GM21515 (cell line): ENCODE measurements around the gene WDR70.
"Not testable (repeated sequence)": the region's sequence is repeated elsewhere in the genome, so short reads cannot be mapped to it uniquely, and the experiment has no call there.

Experiments
- ATAC-seq: cut with Tn5 transposase; IDR thresholded peaks from one replicate; pipeline ENCODE4 v1.9.1; 2021; ENCODE audit not compliant: unreplicated experiment

Gene WDR70

DNA sequence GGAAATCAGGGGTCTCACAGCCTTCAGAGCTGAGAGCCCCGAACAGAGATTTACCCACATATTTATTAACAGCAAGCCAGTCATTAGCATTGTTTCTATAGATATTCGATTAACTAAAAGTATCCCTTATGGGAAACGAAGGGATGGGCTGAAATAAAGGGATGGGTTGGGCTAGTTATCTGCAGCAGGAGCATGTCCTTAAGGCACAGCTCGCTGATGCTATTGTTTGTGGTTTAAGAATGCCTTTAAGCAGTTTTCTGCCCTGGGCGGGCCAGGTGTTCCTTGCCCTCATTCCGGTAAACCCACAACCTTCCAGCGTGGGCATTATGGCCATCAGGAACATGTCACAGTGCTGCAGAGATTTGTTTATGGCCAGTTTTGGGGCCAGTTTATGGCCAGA, 74.1 kb downstream of the WDR70 start:
- ATAC-seq: not testable (repeated sequence)

DNA sequence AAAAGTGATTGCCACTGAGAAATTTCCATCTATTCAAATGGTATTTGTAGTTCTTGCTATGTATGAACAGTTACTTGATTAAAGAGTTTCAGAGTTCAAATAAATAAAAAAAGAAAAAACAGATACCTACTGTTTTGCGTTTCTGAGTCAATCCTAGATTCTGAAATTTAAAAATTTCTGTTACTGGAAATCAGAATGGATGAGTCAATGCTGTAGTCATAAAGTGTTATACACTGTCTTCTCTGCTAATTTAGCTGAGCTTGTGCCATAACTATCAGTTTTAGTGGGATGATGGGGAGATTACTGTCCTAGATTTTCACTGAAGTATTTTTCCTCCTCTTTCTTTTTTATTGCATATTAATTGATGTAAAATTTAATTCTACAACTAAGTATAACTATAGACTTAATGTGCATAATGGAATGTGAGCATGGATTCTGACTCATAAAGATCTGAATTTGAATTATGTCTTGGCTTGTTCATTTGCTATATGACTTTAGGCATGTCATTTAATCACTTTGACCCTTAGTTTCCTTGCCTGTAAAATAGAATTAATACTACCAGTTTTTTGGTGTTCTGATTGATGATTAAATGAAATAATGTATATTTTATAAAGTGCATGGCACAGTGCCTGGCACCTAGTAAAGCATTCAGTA, 75.4 kb downstream of the WDR70 start:
- ATAC-seq: not testable (repeated sequence)

DNA sequence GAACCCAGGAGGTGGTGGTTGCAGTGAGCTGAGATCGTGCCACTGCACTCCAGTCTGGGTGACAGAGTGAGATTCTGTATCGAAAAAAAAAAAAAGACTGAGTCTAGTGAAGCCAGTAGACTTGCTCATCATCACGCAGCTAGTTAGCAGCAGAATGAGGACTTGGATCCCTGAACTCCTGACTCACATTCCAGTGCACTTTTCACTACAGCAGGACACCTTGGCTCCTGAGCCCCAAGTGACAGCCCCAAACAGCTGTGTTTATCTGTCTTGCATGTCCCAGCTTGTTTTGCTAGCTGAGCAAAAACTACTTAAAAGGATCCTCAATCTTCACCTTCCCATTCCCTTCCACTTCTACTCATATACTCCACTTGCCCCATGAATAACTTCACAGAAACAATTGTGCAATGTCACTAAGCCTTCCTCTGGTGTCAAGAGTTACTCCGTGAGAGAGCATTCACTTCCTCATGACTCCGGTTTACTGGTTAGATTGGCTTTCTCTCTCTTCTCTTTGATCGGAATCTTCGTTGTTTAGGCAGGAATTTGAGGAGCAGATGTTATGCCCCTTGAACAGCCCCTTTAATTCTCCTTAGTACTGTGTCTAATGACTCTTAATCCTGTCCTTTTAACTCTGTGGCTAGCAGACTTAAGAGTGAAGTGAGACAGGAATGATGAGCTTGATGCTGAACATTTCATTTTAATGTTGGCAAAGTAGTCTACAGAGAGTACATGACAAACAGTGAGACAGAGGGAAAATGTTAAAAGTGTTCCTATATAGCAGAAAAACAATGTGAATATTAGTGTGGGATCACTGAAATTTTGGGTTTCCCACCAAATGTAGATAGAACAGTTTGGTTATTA, 84.3 kb downstream of the WDR70 start:
- not testable (repeated sequence) for ATAC-seq

DNA sequence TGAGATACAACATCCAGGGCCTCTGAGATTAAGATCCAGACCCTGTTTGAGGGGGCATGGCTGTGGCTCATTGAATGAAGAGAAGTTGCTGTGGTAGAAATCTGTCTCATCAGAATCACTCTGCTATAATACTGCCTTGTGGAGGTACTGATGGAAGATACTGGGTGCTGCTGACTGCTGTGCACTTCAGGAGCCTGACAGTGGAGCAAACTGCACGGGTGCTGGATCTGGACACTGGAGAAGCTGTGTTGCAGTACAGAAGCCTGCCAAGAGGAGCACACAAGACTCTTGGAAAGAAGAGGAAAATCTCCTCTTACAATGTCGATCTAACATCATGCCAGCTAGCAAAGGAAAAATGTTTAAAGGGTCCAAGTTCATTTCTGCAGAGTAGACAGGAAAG, 85.5 kb downstream of the WDR70 start:
- ATAC-seq: not testable (repeated sequence)

DNA sequence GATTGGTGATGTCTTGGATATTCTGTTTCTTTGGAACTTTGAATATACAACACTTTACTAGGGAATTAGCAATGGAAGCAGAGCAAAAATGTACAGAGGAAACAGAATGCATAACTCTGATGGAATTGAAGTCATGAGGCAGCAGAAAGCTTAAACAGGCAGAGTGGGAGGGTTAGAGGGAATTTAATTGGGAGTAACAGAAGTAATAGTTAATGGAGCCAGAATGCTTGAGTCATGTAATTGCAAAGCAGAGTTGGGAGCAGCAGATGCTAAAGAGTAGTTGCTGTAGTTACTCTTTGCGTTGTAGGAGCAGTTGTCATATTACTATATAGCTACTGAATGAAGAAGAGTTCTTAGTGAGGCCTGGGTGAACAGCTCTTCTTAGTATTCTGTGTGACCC, 90.3 kb downstream of the WDR70 start:
- ATAC-seq: not testable (repeated sequence)

DNA sequence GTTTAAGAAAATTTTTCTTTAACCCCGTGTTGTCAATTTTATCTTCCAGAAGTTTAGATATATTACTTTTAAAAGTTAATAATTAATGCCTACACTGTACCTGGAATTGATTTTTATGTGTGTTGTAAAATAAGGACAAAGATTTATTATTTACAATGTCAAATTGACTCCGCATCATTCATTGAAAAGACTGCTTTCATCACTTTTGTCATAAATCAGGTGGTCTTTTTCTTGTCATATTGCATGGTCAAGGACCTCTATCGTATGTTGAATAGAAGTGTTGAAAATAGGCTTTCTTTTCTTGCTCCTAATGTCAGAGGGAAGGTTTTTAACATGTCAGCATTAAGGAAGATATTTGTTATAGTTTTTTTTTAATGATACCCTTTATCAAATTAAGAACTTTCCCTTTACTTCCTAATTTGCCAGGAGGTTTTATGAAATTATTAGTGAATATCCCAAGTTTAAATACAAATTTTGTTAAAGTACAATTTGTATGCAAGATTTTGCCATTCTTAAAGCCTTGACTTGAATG, 92.6 kb downstream of the WDR70 start:
- ATAC-seq: no peak

DNA sequence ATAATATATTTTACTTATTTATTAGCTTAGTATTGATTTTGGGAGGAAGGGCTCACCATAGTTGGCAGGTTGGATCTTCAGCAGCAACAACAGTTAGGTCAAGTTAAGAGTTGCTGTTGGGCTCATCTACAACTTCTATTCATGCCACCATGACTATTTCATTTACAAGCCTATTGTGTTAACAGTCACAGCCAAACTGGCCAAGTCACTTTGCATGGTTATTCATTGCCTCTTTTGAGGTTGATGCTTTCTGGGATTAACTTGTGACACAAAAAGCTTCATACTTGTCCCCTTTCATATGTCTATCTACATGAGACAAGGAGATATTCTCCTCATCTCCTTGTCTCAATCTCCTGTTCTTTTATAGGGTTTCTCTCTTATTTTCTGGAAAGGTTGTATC, 98.3 kb downstream of the WDR70 start:
- ATAC-seq: no peak

DNA sequence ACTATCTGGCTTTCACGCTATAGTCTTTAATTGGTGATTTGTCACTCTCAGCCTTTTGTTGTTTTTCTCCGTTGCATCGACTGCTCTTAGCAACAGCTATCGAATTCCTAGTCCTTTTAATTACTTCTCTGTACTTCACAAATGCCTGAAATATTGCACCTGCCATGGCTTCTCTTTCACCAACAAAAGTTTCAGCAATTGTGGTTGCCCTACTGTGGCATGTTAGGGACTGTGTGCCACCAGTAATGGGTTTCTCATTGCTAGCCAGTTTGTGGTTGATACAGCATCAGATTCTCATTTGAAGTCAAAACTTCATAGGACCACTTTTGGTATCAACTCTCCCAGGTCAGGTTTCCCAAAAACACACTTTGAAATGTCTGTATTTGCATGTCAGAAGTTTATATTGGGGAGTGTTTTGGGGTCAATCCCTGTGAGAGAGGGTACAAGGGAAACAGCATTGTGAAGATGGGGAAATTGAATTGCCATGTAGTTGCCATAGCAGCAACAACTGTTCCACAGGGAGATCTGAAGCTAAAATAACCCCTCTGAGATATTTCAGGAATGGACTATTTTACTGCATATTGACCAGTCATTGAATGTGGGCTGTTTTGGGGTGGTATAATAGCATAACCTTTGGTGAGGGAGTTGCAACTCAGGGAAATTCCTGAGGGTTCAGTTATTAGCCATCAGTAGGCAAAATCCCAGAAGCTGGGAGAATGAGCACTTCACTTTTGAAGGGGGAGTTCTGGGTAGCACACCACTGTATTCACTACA, 99.2 kb downstream of the WDR70 start:
- ATAC-seq: no peak

DNA sequence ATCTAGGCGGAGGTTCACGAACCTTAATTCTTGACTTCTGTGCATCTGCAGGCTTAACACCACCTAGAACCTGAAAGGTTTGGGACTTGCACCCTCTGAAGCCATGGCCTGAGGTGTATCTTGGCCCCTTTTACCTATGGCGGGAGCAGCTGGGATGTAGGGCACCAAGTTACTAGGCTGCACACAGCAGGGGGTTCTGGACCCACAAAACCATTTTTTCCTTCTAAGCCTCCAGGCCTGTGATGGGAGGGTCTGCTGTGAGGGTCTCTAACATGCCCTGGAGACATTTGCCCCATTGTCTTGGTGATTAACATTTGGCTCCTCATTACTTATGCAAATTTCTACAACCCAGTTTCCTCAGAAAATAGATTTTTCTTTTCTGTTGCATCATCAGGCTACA, 102.3 kb downstream of the WDR70 start:
- ATAC-seq: not testable (repeated sequence)

DNA sequence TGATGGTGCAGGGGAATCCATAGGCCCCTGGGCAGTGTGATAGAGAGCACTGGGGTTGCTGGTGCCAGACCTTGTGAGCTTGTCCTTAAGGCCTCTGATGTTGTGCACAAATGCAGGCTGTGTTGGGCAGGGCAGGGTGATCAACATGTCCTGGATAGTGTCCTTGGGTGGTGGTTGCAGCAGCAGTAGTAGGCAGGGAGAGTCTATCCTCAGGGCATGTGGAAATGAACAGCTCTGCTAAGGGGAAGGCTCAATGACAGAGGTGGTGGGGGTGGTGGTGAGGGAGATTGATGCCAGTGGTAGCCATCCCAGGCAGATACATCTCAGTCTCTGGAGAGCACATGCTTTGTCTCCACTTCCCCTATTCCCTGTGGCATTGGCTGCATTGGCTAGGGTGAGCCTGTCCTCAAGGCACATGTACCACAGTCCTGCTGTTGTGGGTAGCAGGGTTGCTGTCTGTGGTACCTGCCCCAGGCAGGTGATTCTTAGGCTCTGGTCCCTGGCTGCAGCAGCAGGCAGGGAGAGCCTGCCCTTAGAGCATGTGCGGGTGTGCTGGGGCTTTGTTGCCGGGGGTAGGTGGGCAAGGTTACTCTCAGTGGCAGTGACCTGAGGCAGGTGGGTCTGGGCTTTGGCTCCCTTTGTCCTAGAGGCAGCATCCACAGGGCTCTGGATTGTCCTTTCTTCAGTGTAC, 111.1 kb downstream of the WDR70 start:
- no peak for ATAC-seq

DNA sequence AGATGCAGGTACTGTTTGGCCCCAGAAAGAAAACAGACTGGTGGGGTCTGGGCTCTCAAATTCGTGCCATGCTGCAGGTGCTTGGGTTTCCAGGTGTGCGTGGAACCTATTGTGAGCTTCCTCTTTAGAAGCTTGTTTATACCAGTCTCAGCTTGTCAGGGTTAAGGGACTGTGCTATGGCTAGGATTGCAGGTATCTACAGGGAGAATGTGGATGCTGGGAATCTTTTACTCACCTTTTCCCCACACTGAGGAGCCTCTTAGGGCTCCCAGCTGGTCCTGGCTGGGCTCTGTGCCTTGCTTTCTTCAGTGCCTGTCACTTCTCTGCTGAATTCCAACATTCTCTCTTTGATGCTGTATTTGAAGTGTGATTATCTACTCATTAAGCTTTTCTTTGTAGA, 111.8 kb downstream of the WDR70 start:
- no peak for ATAC-seq

DNA sequence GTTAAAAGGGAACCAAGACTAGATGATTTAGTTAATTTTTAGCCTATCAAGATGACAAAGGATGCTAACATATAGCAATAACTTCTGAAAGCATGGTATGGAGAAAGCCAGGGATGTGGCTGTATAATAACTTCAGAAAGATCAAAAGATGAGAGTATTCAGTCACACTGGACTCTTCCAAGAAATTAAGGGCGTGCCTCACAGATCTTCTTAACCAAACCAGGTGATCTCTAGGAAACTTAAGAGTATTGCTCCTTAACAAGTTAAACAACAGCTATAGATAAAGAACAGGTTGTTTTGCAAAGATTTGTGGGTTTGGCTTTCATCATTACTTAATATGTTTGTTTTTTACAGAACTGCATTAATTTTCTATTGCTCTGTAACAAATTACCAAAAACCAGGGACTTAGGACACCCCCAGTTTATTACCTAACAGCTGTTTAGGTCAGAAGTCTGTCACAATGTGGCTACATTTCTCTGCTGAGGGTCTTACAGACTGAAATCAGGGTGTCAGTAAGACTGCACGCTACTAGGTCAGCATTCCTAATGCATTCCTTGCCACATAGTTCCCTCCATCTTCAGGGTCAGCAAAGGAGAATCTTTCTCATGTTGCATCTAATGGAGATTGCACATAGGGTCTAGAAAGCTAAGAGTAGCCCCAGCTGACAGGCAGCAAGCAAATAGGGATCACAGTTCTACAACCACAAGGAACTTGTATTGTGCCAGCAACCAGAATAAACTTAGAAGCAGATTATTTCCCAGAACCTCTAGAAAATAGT, 113.8 kb downstream of the WDR70 start:
- ATAC-seq: no peak

DNA sequence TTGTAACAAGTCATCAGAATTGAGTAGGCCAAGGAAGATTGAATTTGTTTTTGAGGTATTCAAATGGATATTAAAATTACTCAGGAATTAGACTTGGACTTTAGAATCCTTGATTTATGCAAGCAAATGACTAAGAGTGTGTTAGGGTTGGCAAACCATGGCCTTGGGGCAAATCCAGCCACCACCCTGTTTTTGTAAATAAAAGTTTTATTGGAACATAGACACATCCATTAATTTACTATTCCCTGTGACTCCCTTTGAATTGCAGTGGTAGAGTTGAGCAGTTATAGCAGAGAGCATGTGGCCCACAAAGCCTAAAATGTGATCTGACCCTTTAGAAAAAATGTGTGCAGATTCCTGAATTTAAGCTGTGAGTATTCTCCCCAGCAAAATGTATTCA, 115.6 kb downstream of the WDR70 start:
- no peak for ATAC-seq

DNA sequence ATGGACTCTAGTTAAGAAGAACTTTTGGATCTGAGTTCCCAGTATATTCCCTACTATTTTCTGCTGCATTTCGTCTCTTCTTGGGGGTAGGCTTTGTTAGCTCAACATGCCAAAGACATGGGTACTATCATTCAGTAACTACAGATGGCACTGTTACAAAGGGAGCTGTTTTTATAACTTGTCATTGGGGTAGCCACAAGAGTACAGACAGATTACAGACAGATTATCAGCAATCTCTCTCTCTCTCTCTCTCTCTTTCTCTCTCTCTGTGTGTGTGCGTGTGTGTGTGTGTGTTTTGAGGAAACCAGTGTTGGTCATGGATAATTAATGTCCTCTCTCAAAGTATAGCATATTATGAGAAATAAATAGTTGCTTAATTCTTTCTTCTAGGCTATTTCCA, 116.1 kb downstream of the WDR70 start:
- ATAC-seq: no peak

DNA sequence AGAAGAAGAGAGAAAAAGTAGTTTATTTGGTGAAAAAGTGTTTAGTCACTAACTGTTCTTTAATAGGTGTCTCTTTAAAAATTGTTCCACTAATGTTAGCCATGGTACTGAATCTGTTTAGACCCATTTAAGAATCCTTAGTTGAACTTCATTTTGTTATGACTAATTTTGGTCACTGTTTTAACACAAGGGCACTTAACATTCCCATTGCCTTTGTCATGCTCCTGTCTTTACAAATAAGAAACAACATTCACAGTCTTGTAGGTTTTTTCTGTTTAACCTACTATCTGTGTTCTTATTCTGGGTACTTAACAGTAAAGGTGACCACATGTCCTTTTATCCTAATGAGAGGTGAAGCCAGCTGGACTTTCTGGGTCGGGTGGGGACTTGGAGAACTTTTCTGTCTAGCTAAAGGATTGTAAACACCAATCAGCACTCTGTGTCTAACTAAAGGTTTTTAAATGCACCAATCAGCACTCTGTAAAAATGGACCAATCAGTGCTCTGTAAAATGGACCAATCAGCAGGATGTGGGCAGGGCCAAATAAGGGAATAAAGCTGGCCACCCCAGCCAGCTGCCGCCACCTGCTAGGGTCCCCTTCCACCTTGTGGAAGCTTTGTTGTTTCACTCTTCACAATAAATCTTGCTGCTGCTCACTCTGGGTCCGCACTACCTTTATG, 116.7 kb downstream of the WDR70 start:
- no peak for ATAC-seq

DNA sequence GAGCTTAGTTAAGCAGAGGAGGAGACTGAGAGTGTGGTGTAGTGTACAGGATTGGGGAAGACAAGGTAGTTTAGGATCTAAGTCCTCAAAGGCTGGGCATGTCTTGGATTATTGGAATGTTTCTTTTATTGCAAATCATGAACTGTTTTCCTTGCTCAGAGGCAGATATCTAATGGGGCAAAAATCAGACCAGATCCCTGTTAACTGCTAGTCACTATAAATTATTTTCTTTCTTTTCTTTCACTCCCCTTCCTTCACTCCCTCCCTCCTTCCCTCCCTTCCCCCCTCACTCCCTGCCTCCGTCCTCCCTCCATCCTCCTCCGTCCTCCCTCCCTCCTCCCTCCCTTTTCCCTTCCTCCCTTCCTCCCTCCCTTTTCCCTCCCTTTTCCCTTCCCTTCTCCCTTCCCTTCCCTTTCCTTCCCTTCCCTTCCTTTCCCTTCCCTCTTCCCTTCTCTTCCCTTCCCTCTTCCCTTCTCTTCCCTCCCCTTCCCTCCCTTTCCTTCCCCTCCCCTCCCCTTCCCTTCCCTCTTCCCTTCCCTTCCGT, 117.9 kb downstream of the WDR70 start:
- ATAC-seq: no peak

DNA sequence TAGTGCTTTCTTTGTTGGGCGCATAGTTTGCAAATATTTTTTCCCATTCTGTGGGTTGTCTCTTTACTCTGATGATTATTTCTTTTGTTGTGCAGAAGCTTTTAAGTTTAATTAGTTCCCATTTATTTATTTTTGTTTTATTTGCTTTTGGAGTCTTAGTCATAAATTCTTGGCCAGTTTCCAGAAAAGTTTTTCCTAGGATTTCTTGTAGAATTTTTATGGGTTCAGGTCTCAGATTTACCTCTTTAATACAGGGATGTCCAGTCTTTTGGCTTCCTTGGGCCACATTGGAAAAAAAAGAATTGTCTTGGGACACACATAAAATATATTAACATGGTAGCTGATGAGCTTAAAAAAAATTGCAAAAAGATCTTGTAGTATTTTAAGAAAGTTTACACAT, 122.0 kb downstream of the WDR70 start:
- ATAC-seq: no peak

DNA sequence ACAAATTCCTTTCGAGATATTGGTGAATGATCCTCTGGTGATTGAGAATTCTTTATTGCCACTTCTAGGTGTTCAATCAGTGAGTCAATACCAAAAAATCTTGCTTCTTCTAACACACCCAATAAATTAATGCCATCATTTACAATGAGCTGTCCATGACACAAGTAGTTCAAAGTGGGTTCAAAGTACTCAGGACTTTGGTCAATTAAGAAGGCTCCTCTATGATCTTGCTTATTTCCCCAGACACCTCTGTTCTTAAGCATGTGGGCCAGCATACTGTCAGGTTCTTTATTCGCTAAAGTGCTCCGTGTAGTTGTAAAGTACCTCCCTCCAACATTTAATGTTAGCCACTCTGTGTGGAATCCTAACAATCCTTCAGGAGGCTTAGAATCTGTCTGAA, 127.1 kb downstream of the WDR70 start:
- no peak for ATAC-seq

DNA sequence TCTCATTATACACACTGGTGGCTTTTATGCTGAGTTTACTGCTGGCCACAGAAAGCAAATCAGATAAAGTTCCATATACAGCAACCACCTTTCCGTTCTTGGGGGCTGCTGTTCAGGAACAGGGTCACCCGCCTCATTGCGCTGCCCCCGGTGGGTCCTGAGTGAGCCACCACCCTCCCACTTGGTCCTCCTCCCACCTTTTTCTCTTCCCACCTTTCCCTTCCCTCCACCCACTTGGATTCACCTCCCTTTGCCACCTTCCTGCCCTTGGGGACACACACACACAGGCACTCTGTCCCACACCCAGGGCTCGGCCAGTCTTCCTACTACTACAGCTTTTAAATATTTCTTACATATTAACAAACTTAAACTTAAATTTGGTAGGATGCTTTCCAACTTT, 127.6 kb downstream of the WDR70 start:
- ATAC-seq: no peak
